ENCODE measurements around the gene SLC25A44.
A peak's percentile ranks its signal among the peaks of the same experiment; 100 is the strongest.
"Not testable (repeated sequence)": the region's sequence is repeated elsewhere in the genome, so short reads cannot be mapped to it uniquely, and the experiment has no call there.

Gene SLC25A44

GRCh38 chr1:156212130-156212529 lies 18.2 kb downstream of the SLC25A44 start:
- DNase-seq = no peak

GRCh38 chr1:156212833-156213643 lies 19.1 kb downstream of the SLC25A44 start, which contains the start of gene PMF1:
TSS of gene PMF1 (plus strand) at chr1:156213007. CDS start at chr1:156213016, 9 bp downstream.
- DNase-seq = peak; percentile 97

- no peak for DNase-seq
Measured at GRCh38 chr1:156213644-156213966, 19.7 kb downstream of the SLC25A44 start.

- peak; percentile 76 for DNase-seq
Measured at GRCh38 chr1:156214024-156214748, 20.3 kb downstream of the SLC25A44 start.

GRCh38 chr1:156216361-156217086 lies 22.6 kb downstream of the SLC25A44 start:
- DNase-seq = not testable (repeated sequence)

- peak; percentile 26 for DNase-seq
Measured at GRCh38 chr1:156217871-156218270, 24.0 kb downstream of the SLC25A44 start.

GRCh38 chr1:156220226-156220625 lies 26.3 kb downstream of the SLC25A44 start:
- no peak for DNase-seq

- no peak for DNase-seq
Measured at GRCh38 chr1:156221986-156222692, 28.2 kb downstream of the SLC25A44 start.

- DNase-seq = no peak
Measured at GRCh38 chr1:156225677-156226014, 31.7 kb downstream of the SLC25A44 start.

- DNase-seq = no peak
Measured at GRCh38 chr1:156226116-156226538, 32.2 kb downstream of the SLC25A44 start.

- no peak for DNase-seq
Measured at GRCh38 chr1:156226782-156227181, 32.9 kb downstream of the SLC25A44 start.

GRCh38 chr1:156228501-156228900 lies 34.6 kb downstream of the SLC25A44 start:
- DNase-seq = no peak

- DNase-seq = no peak
Measured at GRCh38 chr1:156229809-156230472, 36.0 kb downstream of the SLC25A44 start.

GRCh38 chr1:156230473-156230837 lies 36.6 kb downstream of the SLC25A44 start:
- no peak for DNase-seq

- no peak for DNase-seq
Measured at GRCh38 chr1:156232201-156232894, 38.4 kb downstream of the SLC25A44 start.

- peak; percentile 91 for DNase-seq
Measured at GRCh38 chr1:156233426-156234127, 39.7 kb downstream of the SLC25A44 start.

GRCh38 chr1:156236164-156236563 lies 42.3 kb downstream of the SLC25A44 start:
- no peak for DNase-seq

- DNase-seq = no peak
Measured at GRCh38 chr1:156238248-156238647, 44.3 kb downstream of the SLC25A44 start.

GRCh38 chr1:156241311-156241811 lies 47.5 kb downstream of the SLC25A44 start:
- peak; percentile 27 for DNase-seq

GRCh38 chr1:156241926-156242325 lies 48.0 kb downstream of the SLC25A44 start, which contains the start of gene BGLAP:
TSS of gene BGLAP (plus strand) at chr1:156242184. CDS start at chr1:156242232, 48 bp downstream.
- DNase-seq = no peak

- DNase-seq = no peak
Measured at GRCh38 chr1:156242738-156243137, 48.8 kb downstream of the SLC25A44 start.
